HG03460 (cell line): ENCODE measurements around the gene CFAP77.

ENCODE experiments used
- ATAC-seq: cut with Tn5 transposase; IDR thresholded peaks from one replicate; pipeline ENCODE4 v1.9.1; 2021; ENCODE audit not compliant: unreplicated experiment

Gene CFAP77

GRCh38 chr9:132575005-132575609, 165.1 kb downstream of the CFAP77 start:
- ATAC-seq, result no peak

GRCh38 chr9:132575811-132576210, 165.8 kb downstream of the CFAP77 start:
- no peak for ATAC-seq

- no peak for ATAC-seq
Measured at GRCh38 chr9:132577119-132577518, 167.1 kb downstream of the CFAP77 start.

GRCh38 chr9:132578367-132578932, 168.4 kb downstream of the CFAP77 start:
- no peak for ATAC-seq

GRCh38 chr9:132579427-132579798, 169.4 kb downstream of the CFAP77 start:
- no peak for ATAC-seq

- no peak for ATAC-seq
Measured at GRCh38 chr9:132582276-132582785, 172.3 kb downstream of the CFAP77 start, which contains the start of gene BARHL1. Gene BARHL1 (plus strand): TSS chr9:132582606. CDS start chr9:132582798, 192 bp downstream.

GRCh38 chr9:132582786-132583583, 173.0 kb downstream of the CFAP77 start:
- ATAC-seq, result no peak

- ATAC-seq, result no peak
Measured at GRCh38 chr9:132583584-132584304, 173.7 kb downstream of the CFAP77 start.

GRCh38 chr9:132584601-132585560, 174.9 kb downstream of the CFAP77 start:
- no peak for ATAC-seq

GRCh38 chr9:132585954-132586829, 176.2 kb downstream of the CFAP77 start:
- no peak for ATAC-seq

GRCh38 chr9:132586830-132587591, 177.0 kb downstream of the CFAP77 start:
- ATAC-seq, result no peak

GRCh38 chr9:132587592-132587955, 177.6 kb downstream of the CFAP77 start:
- no peak for ATAC-seq

GRCh38 chr9:132588098-132588497, 178.1 kb downstream of the CFAP77 start:
- no peak for ATAC-seq

GRCh38 chr9:132588501-132589147, 178.6 kb downstream of the CFAP77 start:
- ATAC-seq, result no peak

- ATAC-seq, result no peak
Measured at GRCh38 chr9:132589148-132590036, 179.4 kb downstream of the CFAP77 start.

- no peak for ATAC-seq
Measured at GRCh38 chr9:132590037-132590317, 180.0 kb downstream of the CFAP77 start.
